ENCODE data around the gene DNAJB11.

- TF ChIP-seq, protein P1, sequence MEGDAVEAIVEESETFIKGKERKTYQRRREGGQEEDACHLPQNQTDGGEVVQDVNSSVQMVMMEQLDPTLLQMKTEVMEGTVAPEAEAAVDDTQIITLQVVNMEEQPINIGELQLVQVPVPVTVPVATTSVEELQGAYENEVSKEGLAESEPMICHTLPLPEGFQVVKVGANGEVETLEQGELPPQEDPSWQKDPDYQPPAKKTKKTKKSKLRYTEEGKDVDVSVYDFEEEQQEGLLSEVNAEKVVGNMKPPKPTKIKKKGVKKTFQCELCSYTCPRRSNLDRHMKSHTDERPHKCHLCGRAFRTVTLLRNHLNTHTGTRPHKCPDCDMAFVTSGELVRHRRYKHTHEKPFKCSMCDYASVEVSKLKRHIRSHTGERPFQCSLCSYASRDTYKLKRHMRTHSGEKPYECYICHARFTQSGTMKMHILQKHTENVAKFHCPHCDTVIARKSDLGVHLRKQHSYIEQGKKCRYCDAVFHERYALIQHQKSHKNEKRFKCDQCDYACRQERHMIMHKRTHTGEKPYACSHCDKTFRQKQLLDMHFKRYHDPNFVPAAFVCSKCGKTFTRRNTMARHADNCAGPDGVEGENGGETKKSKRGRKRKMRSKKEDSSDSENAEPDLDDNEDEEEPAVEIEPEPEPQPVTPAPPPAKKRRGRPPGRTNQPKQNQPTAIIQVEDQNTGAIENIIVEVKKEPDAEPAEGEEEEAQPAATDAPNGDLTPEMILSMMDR (IDR thresholded peaks at IDR 0.05): no peak
- TF ChIP-seq POLR2A (IDR thresholded peaks at IDR 0.05) (no peak), EP300 (IDR thresholded peaks at IDR 0.05) (no peak), POLR2AphosphoS5 (IDR thresholded peaks at IDR 0.05) (no peak)
Observed at GRCh38 chr3:186577521-186577920, 7.0 kb downstream of the DNAJB11 start.
